IPS DF 19.7 (cell line): Measurements from ENCODE around the gene CXCL6.

Experiments used
- DNase-seq: peaks from one replicate; pipeline ENCODE4 v3.0.0-alpha.2; 2013; ENCODE audit warnings: low read depth, low spot score

CXCL6 gene

GRCh38 chr4:73842696-73843095 is 6.2 kb downstream of the CXCL6 start:
- no peak for DNase-seq

DNA sequence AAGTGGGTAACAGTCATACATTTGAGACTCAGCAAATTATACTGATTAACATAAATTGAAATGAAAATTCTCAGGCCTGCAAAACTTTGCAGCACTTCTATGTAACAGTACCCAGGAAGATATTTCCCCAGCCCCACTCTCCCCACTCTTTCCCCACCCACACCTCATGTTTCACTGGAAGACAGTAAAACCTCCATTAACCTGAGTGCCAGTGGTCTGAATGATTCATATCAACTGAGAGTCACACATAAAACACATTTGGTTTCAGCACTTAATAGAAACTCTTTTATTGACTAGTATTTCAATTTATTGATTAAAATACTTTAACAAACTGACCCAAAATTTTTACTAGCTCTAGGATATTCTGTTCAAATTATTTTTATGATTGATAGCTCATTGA is 6.9 kb downstream of the CXCL6 start:
- DNase-seq, result no peak

DNA sequence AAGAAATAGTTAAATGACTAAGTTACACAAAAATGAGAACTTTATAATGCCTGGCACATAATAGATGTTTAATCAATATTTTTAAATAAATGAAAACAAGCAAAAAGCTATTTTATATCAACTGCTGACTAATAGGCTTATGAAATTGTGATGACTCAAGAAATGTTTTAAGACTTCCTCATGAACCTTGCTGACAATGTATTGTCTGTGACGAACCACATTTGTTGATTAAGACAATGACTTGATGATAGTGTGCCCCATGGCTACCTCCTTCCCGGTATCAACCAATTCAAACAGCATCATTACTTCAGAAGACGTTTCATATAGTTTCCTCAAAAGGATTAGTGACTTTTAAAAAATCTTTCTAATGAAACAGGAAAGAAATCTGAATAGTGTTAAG is 7.9 kb downstream of the CXCL6 start:
- DNase-seq, result no peak

DNA sequence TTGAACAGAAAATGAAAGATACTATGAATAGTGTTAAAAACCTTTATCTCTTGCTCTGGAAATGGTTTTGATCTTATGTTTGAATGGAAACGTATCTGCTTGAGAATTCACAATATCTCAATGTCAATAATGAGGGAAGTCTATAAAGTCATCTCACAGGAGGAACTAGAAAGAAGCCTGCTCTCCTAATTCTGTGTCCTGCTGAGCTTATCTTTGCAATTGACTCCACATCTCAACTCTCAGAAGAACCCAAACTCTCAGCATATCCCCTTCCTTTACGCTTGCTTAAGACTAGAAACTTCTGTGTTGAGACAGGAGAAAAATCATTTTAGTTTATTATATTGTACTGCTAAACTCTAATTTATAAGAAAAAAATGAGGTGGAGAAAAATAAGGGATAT is 8.3 kb downstream of the CXCL6 start:
- no peak for DNase-seq

DNA sequence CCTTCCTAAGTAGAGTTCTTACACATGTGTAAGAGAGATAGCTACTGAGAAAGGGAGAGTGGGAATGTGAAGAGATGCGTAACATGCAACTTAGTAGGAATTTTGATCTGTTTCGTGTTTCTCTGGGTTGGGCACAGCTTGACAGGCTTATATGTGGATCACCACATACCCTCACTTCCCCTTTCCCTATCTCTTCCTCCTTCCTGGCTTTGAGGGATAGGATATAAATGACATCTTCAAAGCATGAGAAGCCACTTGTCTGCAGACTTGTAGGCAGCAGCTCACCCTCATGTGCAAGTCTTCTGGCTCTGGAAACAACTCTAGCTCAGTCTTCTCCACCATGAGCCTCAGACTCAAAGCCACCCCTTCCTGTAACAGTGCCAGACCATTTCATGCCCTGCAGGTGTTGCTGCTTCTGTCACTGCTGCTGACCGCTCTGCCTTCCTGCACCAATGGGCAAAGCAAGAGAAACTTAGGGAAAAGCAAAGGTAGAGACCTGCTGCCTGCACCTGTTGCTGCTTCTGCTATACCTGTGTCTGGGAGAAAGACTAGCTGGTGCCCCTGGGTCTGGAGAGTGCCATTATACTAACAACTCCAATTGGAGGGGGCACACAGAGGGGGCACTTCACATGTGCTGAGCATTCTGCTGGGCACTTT is 11.2 kb downstream of the CXCL6 start:
- DNase-seq, result no peak

- DNase-seq, result no peak
Measured at GRCh38 chr4:73848183-73848777, 11.8 kb downstream of the CXCL6 start.

- DNase-seq, result no peak
Measured at GRCh38 chr4:73850261-73850970, 13.9 kb downstream of the CXCL6 start.

- DNase-seq, result no peak
Measured at GRCh38 chr4:73851293-73851692, 14.8 kb downstream of the CXCL6 start.

DNA sequence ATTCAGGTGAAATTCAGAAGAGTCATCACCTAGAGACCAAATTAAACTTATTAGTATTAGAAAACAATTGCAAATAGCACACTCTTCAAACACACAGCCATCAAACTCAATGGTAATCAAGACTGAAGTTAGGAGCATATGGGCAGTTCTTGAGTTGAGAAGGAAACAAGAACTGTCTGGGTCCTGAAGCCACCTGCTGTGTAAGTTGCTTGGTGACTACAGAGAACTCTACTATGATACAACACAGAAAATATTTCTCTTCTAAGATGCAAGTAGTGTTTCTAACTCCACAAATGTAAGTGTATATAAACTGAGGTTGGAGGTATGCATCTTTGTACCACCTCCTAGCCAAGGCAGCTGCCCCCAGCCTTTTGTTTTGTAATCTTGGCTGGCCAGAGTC is 16.3 kb downstream of the CXCL6 start:
- DNase-seq, result no peak

DNA sequence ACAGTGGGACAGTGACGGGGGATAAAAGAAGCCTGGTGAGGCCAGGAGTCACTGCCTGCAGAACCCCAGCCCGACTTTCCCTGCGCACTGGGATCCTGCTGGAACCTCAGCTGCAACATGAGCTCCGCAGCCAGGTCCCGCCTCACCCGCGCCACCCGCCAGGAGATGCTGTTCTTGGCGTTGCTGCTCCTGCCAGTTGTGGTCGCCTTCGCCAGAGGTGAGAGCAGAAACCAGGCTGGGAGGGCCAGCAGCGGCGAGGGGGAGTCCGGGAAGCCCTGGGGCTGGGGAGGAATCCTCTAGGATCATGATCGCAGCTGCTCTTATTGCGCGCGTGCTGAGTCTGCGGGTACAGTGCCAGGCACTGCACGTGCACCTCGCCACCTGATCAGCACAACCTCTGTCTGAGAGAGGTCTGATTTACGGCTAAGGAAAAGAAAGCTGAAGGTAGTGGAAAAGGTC is 16.8 kb downstream of the CXCL6 start, which contains the start of gene PF4V1:
TSS of gene PF4V1 (plus strand) at position 51 of the 459 bp plus-strand sequence. CDS start at position 118, 67 bp downstream.
- no peak for DNase-seq

- no peak for DNase-seq
Measured at GRCh38 chr4:73853718-73854473, 17.4 kb downstream of the CXCL6 start.

DNA sequence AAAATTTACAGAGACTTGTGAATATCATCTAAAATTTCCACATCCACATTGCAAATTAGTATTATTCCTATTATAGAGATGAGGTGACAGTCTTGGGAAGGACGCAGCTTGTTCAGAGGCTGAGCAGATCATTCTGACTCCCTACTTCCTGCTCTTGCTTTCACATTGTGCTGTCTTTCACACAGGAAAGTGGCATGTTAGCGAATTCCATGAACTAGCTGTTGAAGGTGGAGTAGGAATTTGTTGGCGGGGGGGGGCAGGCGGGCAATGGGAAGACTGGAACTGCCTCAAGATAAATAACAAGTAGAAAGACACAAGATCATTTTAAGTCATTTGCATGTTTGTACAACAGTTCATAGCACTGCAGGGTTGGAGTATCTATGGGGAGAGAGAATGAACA is 18.9 kb downstream of the CXCL6 start:
- DNase-seq, result no peak

DNA sequence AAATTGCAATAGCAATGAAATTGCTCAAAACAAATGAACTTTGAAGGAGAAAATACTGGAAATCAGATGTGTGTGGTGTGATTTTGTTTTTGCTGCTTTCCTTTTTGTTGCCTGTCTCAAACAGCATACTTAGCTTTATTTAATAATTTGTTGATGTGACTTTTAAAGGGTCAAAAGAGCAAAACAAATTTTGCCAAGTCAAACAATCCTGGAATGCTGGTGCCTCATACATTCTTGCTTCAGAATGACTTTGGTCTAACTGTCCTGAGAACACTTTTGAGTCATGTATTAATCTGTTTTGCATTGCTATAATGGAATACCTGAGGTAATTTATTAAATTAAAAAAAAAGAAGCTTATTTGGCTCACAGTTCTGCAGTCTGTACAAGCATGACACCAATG is 20.0 kb downstream of the CXCL6 start:
- DNase-seq, result no peak

DNA sequence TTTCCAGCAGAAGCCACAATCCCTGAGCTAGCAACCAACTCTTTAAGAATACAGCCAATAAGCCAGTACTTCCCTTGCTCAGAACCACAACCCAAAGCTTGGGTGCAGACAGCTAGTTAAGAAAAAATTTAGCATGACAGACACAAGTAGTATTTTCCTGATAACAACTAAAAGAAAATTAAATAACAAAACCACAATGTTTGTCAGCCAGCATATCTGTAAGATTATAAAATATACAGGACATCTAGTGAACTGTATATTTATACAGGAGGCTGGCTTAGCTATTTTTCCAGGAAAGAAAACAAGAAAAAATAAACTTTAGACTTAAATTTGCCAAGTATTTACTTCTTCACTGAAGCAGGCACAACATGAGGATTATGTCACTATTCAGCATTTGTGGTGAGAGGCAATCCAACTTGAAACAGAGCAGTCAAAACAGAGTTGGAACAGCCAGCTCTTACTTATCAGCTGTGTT is 23.2 kb downstream of the CXCL6 start:
- DNase-seq, result no peak

- DNase-seq, result no peak
Measured at GRCh38 chr4:73860181-73860580, 23.7 kb downstream of the CXCL6 start.

- no peak for DNase-seq
Measured at GRCh38 chr4:73860917-73861316, 24.4 kb downstream of the CXCL6 start.

- DNase-seq, result no peak
Measured at GRCh38 chr4:73862322-73862721, 25.8 kb downstream of the CXCL6 start.

GRCh38 chr4:73864365-73864764 is 27.9 kb downstream of the CXCL6 start:
- no peak for DNase-seq

GRCh38 chr4:73864961-73865360 is 28.5 kb downstream of the CXCL6 start:
- no peak for DNase-seq

GRCh38 chr4:73865431-73866096 is 29.1 kb downstream of the CXCL6 start:
- DNase-seq, result no peak

GRCh38 chr4:73866246-73866645 is 29.8 kb downstream of the CXCL6 start:
- no peak for DNase-seq
